ENCODE data around the gene ASIC1. TPM values are rescaled to one million over a fixed set of nuclear protein-coding genes. Genes with fewer than 3 reads are reported as not detected.

The ASIC1 gene
- polyA plus RNA-seq, 3 donors, result not detected

GRCh38 chr12:50061171-50061570 is 3.8 kb downstream of the ASIC1 start:
- WGBS (ENCODE audit: insufficient coverage), result no CpG with 5 or more reads among the region's 2 CpGs
- Mint-ChIP-seq H3K27me3 (ENCODE audit: low read depth in 3 of 3) (peaks cover 49 to 82% (median 61%) of the 10 kb centered on the region in 3 donors), H3K9me3 (peaks cover 0 to 12% (median 5%) of the 10 kb centered on the region in 7 donors), H3K4me1 (peaks cover 27% of the 10 kb centered on the region), H3K36me3 (peaks cover 5 to 6% of the 10 kb centered on the region in 2 donors), H3K27ac (no peak overlapping the region), H3K4me3 (no peak overlapping the region)
- DNase-seq, result no peak
- H3K4me3 ChIP-seq (replicated peaks in 1 of 3; ENCODE audit: low read depth in 2 of 3, low read length in 3 of 3), result no peak overlapping the region
- H3K79me2 ChIP-seq (ENCODE audit: insufficient read depth, low read length), result no peaks in the 10 kb centered on the region
- H3K4me1 ChIP-seq (ENCODE audit: control insufficient read depth in 1 of 2, insufficient read depth in 2 of 2, low read length in 2 of 2), result peaks cover 14 to 19% of the 10 kb centered on the region in 2 donors
- H3K27ac ChIP-seq (ENCODE audit: low read depth in 1 of 2, low read length in 2 of 2), result no peak overlapping the region
- TF ChIP-seq CTCF (IDR thresholded peaks at IDR 0.05), result no peak
- no peak overlapping the region for H2AFZ ChIP-seq (ENCODE audit: insufficient read depth, low read depth, low read length, poor library complexity, severe bottlenecking)
- H4K20me1 ChIP-seq (ENCODE audit: insufficient read depth, low read length), result no peaks in the 10 kb centered on the region
- peaks cover 19 to 47% of the 10 kb centered on the region in 2 donors for H3K27me3 ChIP-seq (ENCODE audit: control insufficient read depth in 2 of 2, insufficient read depth in 2 of 2, low read length in 2 of 2)
- H3K4me2 ChIP-seq (replicated peaks; ENCODE audit: extremely low read depth, low read length, poor library complexity, severe bottlenecking), result no peak overlapping the region
- H3K9me3 ChIP-seq (replicated peaks in 1 of 2; ENCODE audit: control insufficient read depth in 1 of 2, insufficient read depth in 1 of 2, low read length in 2 of 2), result peaks cover 0 to 8% of the 10 kb centered on the region in 2 donors
- H3K9ac ChIP-seq (ENCODE audit: insufficient read depth, low read length, poor library complexity, severe bottlenecking), result no peak overlapping the region
- no peaks in the 10 kb centered on the region for H3K36me3 ChIP-seq (replicated peaks in 1 of 2; ENCODE audit: control insufficient read depth in 1 of 2, insufficient read depth in 2 of 2, low read length in 2 of 2)
- intact Hi-C loops (cut with micrococcal nuclease), result no loop called here

DNA sequence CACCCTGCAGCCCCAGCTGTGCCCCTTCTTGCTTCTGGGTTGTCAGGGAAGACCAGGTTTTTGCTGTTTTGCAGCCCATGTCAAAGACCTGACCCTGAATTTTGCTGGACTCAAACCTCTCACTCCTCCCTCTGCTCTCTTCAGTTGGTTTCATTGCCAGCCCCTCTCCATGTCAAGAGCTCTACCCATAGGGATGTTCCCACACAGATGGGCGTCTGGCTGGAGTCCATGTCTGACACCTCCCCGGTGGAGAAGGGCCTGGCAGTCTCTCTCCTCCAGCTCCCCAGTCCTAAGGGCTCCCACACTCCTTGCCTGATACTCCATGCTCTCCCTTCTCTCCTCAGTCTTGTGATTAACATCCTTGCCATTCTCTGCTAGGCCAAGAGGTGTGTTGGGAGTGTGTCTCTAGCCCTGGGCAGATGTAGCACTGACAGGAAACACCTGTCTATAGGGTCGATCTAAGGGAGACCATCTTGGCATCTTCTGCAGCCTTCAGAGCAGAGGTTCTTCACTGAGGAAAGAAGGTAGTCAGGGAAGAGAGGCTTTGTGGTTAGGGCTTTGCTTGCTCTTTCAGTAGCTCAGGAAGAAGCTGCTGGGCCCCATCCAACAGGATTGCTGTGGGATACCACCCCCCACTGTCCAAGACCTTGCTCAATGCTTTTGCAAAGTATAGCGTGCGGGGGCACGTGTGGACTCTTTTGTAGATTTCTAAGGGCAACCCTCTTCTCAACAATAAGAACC is 4.7 kb downstream of the ASIC1 start:
- no peak overlapping the region for H3K4me3 ChIP-seq (replicated peaks in 1 of 3; ENCODE audit: low read depth in 2 of 3, low read length in 3 of 3)
- no peaks in the 10 kb centered on the region for H3K79me2 ChIP-seq (ENCODE audit: insufficient read depth, low read length)
- H3K4me1 ChIP-seq (ENCODE audit: control insufficient read depth in 1 of 2, insufficient read depth in 2 of 2, low read length in 2 of 2), result peaks cover 6 to 21% of the 10 kb centered on the region in 2 donors
- peak overlapping the region in 1 of 2 donors; percentile 69 for H3K4me3 Mint-ChIP-seq
- H2AFZ ChIP-seq (ENCODE audit: insufficient read depth, low read depth, low read length, poor library complexity, severe bottlenecking), result no peak overlapping the region
- peaks cover 19% of the 10 kb centered on the region for H3K4me1 Mint-ChIP-seq
- no peak overlapping the region for H3K27ac Mint-ChIP-seq
- no peaks in the 10 kb centered on the region for H3K36me3 ChIP-seq (replicated peaks in 1 of 2; ENCODE audit: control insufficient read depth in 1 of 2, insufficient read depth in 2 of 2, low read length in 2 of 2)
- no peak overlapping the region for H3K9ac ChIP-seq (ENCODE audit: insufficient read depth, low read length, poor library complexity, severe bottlenecking)
- no peak overlapping the region for H3K27ac ChIP-seq (ENCODE audit: low read depth in 1 of 2, low read length in 2 of 2)
- peaks cover 9 to 38% of the 10 kb centered on the region in 2 donors for H3K27me3 ChIP-seq (ENCODE audit: control insufficient read depth in 2 of 2, insufficient read depth in 2 of 2, low read length in 2 of 2)
- H3K9me3 ChIP-seq (replicated peaks in 1 of 2; ENCODE audit: control insufficient read depth in 1 of 2, insufficient read depth in 1 of 2, low read length in 2 of 2), result no peaks in the 10 kb centered on the region
- no peak overlapping the region for H3K4me2 ChIP-seq (replicated peaks; ENCODE audit: extremely low read depth, low read length, poor library complexity, severe bottlenecking)
- no peak for TF ChIP-seq CTCF (IDR thresholded peaks at IDR 0.05)
- H3K36me3 Mint-ChIP-seq, result peaks cover 1% of the 10 kb centered on the region in 2 donors
- H3K27me3 Mint-ChIP-seq (ENCODE audit: low read depth in 3 of 3), result peaks cover 40 to 73% (median 52%) of the 10 kb centered on the region in 3 donors
- intact Hi-C loops (cut with micrococcal nuclease), result no loop called here
- H4K20me1 ChIP-seq (ENCODE audit: insufficient read depth, low read length), result no peaks in the 10 kb centered on the region
- no peak for DNase-seq
- 62% methylated on average over 3 of the region's 6 CpGs for WGBS (ENCODE audit: insufficient coverage)
- H3K9me3 Mint-ChIP-seq, result peaks cover 0 to 3% (median under 1%) of the 10 kb centered on the region in 7 donors

All from CD14-positive monocyte (primary cell).